Activated T-cell treated with anti-CD3 and anti-CD28 coated beads for 48 hours (primary cell): ENCODE results near the gene RBM47.
"Not testable (repeated sequence)": the region's sequence is repeated elsewhere in the genome, so short reads cannot be mapped to it uniquely, and the experiment has no call there.

Experiments
- DNase-seq: peaks from one replicate; pipeline ENCODE4 v3.0.0-alpha.2; 2020; ENCODE audit warnings: low read depth

The RBM47 gene

GRCh38 chr4:40562208-40562607 lies 67.5 kb downstream of the RBM47 start:
- DNase-seq = no peak

DNA sequence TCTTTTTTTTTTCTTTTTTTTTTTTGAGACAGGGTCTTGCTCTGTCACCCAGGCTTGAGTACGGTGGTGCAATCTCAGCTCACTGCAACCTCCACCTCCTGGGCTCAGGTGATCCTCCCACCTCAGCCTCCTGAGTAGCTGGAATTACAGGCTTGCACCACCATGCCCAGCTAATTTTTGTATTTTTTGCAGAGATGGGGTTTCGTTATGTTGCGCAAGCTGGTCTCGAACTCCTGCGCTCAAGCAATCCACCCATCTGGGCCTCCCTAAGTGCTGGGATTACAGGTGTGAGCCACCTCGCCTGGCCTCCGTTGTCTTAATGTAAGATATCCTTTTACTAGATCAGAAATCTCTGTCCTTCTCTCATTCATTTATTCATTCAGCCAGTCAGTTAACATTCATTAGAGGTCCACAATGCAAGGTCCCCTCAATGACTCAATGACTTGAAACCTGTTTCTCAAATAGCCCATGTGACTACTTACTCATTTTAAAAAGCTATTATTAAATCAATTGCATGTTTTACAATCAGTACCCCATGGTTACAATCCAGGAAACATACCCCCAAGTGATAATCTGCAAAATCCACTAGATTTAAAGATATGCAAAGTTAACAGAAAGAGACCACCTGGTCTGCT lies 68.0 kb downstream of the RBM47 start:
- not testable (repeated sequence) for DNase-seq

DNA sequence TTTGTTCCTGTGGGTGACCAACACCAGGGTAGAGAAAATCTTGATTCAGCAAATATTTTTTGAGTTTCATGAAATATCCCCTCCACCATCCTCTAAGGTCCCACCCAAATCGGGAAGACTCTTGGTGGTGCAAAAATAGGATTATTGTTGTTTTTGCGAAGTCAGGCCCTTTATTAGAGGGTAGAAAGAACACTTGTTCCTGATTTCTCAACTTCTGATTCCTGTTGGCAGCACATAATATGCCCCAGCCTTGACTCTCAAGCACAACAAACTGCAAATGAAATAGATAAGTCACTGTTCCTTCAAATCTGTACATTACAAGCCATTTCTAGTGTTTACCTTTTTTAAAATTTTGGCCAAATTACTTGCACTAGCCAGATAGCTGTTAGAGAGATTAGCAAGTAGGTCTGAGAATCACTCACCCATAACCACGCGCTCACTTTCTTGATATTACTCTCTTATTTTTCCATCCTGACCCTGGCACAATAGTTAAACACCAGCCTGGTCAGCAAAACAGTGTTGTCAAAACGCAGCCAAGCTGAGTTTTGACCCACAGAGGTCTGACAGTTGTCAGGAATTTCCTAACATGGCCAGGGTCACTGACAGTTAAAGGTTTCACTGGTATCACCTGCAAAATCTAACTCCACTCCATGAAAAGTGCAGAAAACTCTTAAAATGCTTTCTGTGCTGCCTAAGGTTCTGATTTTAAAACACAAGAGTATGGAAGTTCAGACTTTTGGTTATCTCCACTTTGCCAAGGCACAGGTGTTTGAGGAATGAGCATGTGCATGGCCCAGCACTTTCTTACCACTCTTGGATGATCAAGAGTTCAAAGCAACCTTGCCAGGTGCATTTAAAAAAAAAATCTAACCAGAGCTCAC lies 69.8 kb downstream of the RBM47 start:
- DNase-seq = no peak

DNA sequence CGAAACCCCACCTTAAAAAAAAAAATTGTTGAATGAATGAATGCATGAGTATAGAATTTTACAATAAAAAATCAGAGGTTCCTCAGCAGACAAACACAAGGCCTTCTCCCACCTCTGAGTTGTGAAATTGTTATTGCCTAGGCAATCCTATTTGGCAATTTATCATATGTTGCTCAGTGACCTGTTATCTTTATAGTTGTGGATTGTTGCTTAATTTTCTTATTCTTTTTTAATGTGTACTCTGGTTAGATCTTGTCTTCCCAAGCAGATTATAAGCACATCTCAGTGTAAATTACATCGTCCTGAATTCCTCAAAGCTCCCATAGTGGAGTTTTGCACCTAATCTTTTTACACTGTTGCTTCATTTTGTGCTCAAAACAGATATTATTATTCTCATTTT lies 71.9 kb downstream of the RBM47 start:
- DNase-seq = no peak

- no peak for DNase-seq
Measured at GRCh38 chr4:40555176-40555900, 74.3 kb downstream of the RBM47 start.

DNA sequence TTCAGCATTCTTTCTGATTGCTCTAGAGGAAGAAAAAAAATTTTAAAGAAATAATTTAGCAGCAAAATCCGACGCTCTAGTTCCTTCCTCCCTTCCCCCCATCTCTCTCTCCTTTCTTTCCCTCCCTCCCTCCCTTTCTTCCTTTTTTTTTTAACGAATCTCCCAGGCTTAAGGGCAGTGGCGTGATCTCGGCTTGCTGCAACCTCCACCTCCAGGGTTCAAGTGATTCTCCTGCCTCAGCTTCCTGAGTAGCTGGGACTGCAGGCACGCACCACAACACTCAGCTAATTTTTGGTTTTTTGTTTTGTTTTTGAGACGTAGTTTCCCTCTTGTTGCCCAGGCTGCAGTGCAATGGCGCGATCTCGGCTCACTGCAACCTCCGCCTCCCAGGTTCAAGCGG lies 75.0 kb downstream of the RBM47 start:
- not testable (repeated sequence) for DNase-seq

GRCh38 chr4:40553995-40554394 lies 75.7 kb downstream of the RBM47 start:
- DNase-seq = no peak

- DNase-seq = no peak
Measured at GRCh38 chr4:40552536-40552935, 77.1 kb downstream of the RBM47 start.

DNA sequence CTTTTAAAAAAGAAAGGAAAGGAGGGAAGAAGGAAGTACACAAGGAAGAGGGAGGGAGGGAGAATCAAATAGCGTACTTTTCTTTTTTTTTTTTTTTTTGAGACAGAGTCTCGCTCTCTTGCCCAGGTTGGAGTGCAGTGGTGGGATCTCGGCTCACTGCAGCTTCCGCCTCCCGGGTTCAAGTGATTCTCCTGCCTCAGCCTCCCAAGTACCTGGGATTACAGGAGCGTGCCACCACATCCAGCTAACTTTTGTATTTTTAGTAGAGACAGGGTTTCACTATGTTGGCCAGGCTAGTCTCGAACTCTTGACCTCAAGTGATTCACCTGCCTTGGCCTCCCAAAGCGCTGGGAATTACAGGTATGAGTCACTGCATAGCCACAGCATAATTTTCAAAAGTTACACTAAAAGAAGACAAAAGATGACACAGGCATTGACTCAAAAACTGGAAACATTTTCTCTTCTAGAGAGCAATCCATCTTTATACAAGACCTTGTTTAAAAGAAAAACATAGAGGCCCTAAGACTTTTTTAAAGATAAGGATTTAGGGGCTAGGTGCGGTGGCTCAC lies 78.0 kb downstream of the RBM47 start:
- peak; percentile 25 for DNase-seq

- DNase-seq = no peak
Measured at GRCh38 chr4:40550948-40551462, 78.7 kb downstream of the RBM47 start.

GRCh38 chr4:40550196-40550595 lies 79.5 kb downstream of the RBM47 start:
- no peak for DNase-seq

GRCh38 chr4:40548256-40548655 lies 81.4 kb downstream of the RBM47 start:
- DNase-seq = no peak

- DNase-seq = no peak
Measured at GRCh38 chr4:40547789-40548132, 81.9 kb downstream of the RBM47 start.

GRCh38 chr4:40546969-40547788 lies 82.5 kb downstream of the RBM47 start:
- no peak for DNase-seq

DNA sequence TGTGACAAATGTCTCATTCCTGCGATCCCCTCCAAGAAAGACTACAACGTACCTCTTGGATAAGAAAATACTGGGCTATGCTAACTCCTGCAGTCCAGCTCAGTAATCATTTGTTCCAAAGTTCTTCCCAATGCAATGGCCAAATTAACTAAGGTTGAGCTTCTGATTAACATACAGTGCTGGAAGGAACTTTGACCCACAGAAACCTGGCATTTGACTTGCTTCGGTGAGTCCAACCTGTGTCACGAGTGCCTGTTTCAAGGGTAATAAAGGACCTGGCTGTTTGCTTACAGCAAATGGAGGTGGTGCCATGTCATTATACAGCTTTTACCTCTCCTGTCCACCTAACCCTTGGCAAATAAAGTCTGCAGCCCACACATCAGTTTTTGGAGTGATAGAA lies 83.2 kb downstream of the RBM47 start:
- DNase-seq = no peak

GRCh38 chr4:40545487-40545886 lies 84.2 kb downstream of the RBM47 start:
- DNase-seq = not testable (repeated sequence)

- no peak for DNase-seq
Measured at GRCh38 chr4:40544221-40544620, 85.4 kb downstream of the RBM47 start.

DNA sequence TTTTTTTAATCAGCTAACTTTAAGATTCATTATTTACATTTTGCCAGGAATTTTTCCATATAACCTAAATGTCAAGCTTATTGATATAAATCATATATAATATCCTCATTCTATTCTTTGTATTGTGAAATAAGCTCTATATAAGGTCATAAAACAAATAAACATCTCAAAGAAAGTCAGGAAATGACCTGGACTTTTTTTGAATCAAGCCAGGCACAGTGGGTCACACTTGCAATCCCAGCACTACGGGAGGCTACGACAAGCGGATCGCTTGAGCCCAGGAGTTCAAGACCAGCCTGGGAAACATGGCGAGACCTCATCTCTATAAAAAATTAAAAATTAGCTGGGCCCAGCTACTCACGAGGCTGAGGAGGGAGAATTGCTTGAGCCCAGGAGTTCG lies 88.9 kb downstream of the RBM47 start:
- no peak for DNase-seq

DNA sequence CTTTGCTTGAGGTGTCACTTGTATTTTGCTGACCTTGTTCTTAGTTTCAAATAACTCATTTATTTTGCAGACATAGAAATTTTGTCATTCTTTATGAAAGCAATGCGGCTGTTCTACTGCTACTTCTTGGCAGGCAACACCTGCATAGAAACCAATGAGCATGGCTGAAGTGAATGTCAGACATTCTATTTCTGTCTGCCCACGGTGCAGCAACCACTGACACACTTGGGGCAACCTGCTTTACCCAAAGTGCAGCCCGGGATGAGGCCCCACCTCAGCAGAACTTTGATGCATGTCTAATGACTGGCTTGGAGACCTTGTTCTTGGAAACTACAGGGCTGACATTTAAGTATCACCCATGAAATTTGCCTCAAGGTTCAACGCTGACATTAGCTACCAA lies 93.6 kb downstream of the RBM47 start:
- DNase-seq = no peak

DNA sequence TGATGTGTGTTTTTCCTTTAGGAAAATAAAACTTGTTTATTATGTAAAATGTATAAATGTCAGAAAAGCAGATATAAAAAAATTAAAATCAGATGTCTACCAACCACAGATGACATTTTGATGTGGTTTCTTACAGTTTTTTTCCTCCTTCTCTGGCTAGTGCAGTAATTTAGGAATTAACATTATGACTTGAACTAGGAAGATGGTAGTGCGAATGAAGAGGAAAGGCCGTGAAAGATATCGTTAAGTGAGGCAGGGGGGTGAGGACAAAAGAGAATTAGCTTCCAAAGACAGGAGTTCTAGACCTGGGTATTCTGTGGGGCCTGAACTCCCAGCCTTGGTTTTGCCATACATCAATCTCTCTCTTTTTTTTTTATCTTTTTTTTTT lies 98.0 kb downstream of the RBM47 start:
- no peak for DNase-seq

- no peak for DNase-seq
Measured at GRCh38 chr4:40530961-40531635, 98.6 kb downstream of the RBM47 start.
